ENCODE data around the gene WDR74.

The WDR74 gene

DNA sequence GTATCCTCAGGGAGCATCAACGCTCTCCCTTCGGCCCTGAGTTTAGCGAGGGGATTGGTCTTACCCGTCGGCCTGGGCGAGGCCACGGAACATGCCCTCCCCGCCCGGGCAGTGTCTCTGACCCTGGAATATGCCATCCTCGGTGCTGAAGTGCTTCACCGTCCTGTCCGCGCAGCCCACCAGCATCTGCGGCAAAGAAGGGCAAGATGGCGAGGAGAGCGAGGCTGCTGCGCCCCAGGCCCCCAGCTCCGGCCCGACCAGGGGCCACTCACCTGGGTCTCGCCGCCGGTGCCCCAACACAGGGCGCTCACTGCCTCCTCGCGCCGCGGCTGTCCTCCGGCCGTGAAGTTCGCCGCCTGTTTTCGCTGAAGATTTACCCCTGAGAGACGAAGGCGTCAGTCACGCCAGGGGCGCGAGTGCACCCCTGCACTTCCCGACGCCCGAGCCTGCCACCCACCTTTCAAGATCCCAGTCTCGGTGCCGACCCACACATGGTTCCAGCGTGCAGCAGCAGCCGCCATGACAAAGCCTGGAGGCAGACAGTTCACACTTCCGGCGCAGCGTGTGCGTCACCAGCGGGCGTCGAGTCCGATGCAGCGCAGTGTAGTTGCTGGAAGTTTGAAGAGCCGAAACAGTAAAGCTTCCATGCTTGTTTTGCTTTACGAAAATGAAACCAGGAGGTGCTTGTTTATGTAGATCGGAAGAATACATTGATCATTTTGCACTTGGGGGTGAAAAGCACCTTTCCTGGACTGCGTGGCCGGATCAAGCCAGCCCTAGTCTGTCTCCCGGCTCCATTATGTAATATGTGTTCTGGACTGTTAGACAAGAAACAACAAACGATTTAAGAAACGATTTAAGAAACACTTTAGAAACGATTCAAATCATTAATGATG, at the start of gene WDR74:
TSS of gene WDR74 (minus strand) at position 541 of the 896 bp plus-strand sequence. CDS start at position 521, 20 bp downstream.
- DNase-seq (ENCODE audit: low spot score in 2 of 2): peak; percentile 78 to 89
- no peak within 1 kb of the TSS for H3K27ac Mint-ChIP-seq (ENCODE audit: low read depth)
- no peak within 1 kb of the TSS for H3K4me3 Mint-ChIP-seq
- peaks cover 16% of the 10 kb centered on the region for H3K4me1 Mint-ChIP-seq
- H3K9me3 Mint-ChIP-seq: no peaks in the 10 kb centered on the region
- peak; percentile 53 for ATAC-seq (replicated peaks; ENCODE audit: extremely low read depth, poor library complexity, severe bottlenecking)
- H3K27me3 Mint-ChIP-seq: no peaks in the 10 kb centered on the region
- peaks cover 20% of the 10 kb centered on the region for H3K36me3 Mint-ChIP-seq (ENCODE audit: insufficient read depth)

DNA sequence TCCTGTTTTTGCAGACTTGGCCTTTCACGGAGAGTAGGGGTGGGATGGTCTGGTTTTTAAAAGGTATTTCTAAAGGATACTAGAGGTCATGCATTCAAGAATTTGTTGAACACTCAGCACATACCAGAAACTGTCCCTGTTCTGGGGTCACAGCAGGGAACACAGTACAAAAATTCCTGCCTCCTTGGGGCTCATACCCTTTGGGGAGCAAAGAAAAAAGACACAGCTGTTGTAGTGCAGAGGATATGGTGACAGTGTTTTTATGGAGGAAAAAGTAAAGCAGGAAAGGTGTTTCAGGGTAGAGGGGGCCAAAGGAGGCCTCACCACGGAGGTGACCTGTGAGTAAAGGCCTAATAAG, 49.7 kb upstream of the WDR74 start:
- Mint-ChIP-seq H3K9me3 (no peaks in the 10 kb centered on the region), H3K27me3 (no peaks in the 10 kb centered on the region), H3K4me1 (peaks cover 13% of the 10 kb centered on the region), H3K4me3 (no peak overlapping the region), H3K27ac (ENCODE audit: low read depth) (peak overlapping the region; percentile 42), H3K36me3 (ENCODE audit: insufficient read depth) (peaks cover 49% of the 10 kb centered on the region)
- no peak for DNase-seq (ENCODE audit: low spot score in 2 of 2)
- ATAC-seq (replicated peaks; ENCODE audit: extremely low read depth, poor library complexity, severe bottlenecking): no peak

DNA sequence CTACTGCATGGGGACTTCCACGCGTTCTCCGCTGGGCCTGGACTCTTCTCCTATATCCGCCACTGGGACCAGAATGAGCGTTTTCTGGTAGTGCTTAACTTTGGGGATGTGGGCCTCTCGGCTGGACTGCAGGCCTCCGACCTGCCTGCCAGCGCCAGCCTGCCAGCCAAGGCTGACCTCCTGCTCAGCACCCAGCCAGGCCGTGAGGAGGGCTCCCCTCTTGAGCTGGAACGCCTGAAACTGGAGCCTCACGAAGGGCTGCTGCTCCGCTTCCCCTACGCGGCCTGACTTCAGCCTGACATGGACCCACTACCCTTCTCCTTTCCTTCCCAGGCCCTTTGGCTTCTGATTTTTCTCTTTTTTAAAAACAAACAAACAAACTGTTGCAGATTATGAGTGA, 49.0 kb upstream of the WDR74 start:
- ATAC-seq (replicated peaks; ENCODE audit: extremely low read depth, poor library complexity, severe bottlenecking): no peak
- Mint-ChIP-seq H3K27me3 (no peaks in the 10 kb centered on the region), H3K4me3 (no peak overlapping the region), H3K27ac (ENCODE audit: low read depth) (peak overlapping the region; percentile 42), H3K4me1 (peaks cover 20% of the 10 kb centered on the region), H3K9me3 (no peaks in the 10 kb centered on the region), H3K36me3 (ENCODE audit: insufficient read depth) (peaks cover 55% of the 10 kb centered on the region)
- no peak for DNase-seq (ENCODE audit: low spot score in 2 of 2)

DNA sequence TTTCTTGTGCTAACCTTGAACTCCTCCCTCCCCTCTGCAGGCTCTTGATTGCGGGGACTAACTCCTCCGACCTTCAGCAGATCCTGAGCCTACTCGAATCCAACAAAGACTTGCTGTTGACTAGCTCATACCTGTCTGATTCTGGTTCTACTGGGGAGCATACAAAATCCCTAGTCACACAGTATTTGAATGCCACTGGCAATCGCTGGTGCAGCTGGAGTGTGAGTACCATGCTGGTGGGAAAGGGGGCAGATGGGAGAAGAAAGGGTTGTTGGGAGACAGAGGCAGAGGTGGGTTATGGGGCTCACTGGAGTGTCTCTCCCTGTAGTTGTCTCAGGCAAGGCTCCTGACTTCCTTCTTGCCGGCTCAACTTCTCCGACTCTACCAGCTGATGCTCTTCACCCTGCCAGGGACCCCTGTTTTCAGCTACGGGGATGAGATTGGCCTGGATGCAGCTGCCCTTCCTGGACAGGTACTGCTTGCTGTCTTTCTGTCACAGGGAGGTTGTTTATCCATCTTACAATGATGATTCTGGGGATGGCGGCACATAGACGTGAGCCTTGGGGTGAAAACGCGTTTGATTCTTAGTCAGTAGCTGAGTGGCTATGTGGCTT, 45.9 kb upstream of the WDR74 start:
- peaks cover 47% of the 10 kb centered on the region for H3K4me1 Mint-ChIP-seq
- no peak for ATAC-seq (replicated peaks; ENCODE audit: extremely low read depth, poor library complexity, severe bottlenecking)
- H3K27ac Mint-ChIP-seq (ENCODE audit: low read depth): no peak overlapping the region
- peaks cover 77% of the 10 kb centered on the region for H3K36me3 Mint-ChIP-seq (ENCODE audit: insufficient read depth)
- H3K27me3 Mint-ChIP-seq: no peaks in the 10 kb centered on the region
- no peaks in the 10 kb centered on the region for H3K9me3 Mint-ChIP-seq
- H3K4me3 Mint-ChIP-seq: no peak overlapping the region
- DNase-seq (ENCODE audit: low spot score in 2 of 2): no peak

DNA sequence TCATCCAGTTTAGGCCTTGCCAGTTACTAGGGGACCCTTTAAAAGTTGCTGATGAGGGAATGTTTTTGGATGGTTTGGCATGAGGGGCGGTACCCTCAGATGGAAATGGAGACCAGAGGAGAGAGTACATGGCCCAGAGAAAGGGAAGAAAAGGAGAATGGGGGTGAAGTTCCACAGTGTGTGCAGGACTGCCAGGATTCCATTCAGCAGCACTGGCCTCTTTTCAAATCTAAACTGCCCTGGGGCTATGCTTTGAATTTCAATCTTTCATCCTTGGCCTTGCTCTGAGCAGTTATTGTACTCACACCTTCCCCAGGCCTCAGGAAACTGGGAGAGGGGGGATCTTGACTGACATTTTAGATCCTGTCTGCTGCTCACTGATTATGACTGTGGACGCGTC, 44.3 kb upstream of the WDR74 start:
- H3K4me3 Mint-ChIP-seq: no peak overlapping the region
- H3K36me3 Mint-ChIP-seq (ENCODE audit: insufficient read depth): peaks cover 77% of the 10 kb centered on the region
- H3K4me1 Mint-ChIP-seq: peaks cover 55% of the 10 kb centered on the region
- H3K27me3 Mint-ChIP-seq: no peaks in the 10 kb centered on the region
- ATAC-seq (replicated peaks; ENCODE audit: extremely low read depth, poor library complexity, severe bottlenecking) (no peak), DNase-seq (ENCODE audit: low spot score in 2 of 2) (no peak)
- no peaks in the 10 kb centered on the region for H3K9me3 Mint-ChIP-seq
- peak overlapping the region; percentile 100 for H3K27ac Mint-ChIP-seq (ENCODE audit: low read depth)

DNA sequence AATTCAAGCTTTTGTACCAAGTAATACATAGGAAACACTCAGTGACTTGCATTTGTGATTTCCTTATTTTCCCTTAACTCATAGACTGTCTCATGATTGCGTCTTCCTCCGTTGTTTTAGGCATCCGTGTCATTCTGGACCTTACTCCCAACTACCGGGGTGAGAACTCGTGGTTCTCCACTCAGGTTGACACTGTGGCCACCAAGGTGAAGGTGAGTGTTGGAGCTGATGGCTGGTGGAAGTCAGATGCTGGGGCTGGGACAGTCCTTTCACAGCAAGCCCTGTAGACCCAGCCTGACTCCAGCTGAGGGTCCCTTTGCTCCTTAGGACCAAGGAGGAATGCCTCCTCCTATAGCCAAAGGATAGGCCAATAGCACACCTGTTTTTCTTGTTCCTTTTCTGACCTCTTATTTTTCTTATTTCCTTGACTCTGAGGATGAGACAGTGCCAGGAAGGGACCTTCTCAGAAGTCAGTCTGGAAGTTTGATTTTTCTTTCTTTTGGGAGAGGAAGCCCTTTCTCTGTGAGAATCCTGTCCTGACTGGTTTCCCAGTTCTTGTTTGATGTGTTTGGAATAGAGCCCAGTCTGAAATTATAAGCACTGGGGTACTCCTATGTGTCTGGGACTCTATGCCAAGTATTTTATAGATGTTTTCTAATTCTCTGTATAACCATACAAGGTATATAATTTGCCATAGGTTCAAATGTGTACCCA, 43.6 kb upstream of the WDR74 start:
- Mint-ChIP-seq H3K27ac (ENCODE audit: low read depth) (peak overlapping the region; percentile 100), H3K4me1 (peaks cover 55% of the 10 kb centered on the region), H3K36me3 (ENCODE audit: insufficient read depth) (peaks cover 69% of the 10 kb centered on the region), H3K4me3 (peak overlapping the region; percentile 100), H3K27me3 (no peaks in the 10 kb centered on the region), H3K9me3 (no peaks in the 10 kb centered on the region)
- ATAC-seq (replicated peaks; ENCODE audit: extremely low read depth, poor library complexity, severe bottlenecking) (no peak), DNase-seq (ENCODE audit: low spot score in 2 of 2) (no peak)

DNA sequence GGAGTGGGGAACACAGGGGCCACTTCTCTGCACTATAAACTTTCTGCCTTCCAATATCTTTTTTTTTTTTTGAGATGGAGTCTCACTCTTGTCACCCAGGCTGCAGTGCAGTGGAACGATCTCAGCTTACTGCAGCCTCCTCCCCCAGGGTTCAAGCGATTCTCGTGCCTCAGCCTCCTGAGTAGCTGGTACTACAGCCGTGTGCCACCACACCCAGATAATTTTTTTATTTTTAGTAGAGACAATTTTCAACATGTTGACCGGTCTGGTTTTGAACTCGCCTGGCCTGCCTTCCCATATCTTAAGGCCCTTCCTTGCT, 43.0 kb upstream of the WDR74 start:
- Mint-ChIP-seq H3K4me3 (peak overlapping the region; percentile 100), H3K4me1 (peaks cover 55% of the 10 kb centered on the region), H3K36me3 (ENCODE audit: insufficient read depth) (peaks cover 64% of the 10 kb centered on the region), H3K27me3 (no peaks in the 10 kb centered on the region), H3K9me3 (no peaks in the 10 kb centered on the region), H3K27ac (ENCODE audit: low read depth) (peak overlapping the region; percentile 100)
- DNase-seq (ENCODE audit: low spot score in 2 of 2): no peak
- no peak for ATAC-seq (replicated peaks; ENCODE audit: extremely low read depth, poor library complexity, severe bottlenecking)

DNA sequence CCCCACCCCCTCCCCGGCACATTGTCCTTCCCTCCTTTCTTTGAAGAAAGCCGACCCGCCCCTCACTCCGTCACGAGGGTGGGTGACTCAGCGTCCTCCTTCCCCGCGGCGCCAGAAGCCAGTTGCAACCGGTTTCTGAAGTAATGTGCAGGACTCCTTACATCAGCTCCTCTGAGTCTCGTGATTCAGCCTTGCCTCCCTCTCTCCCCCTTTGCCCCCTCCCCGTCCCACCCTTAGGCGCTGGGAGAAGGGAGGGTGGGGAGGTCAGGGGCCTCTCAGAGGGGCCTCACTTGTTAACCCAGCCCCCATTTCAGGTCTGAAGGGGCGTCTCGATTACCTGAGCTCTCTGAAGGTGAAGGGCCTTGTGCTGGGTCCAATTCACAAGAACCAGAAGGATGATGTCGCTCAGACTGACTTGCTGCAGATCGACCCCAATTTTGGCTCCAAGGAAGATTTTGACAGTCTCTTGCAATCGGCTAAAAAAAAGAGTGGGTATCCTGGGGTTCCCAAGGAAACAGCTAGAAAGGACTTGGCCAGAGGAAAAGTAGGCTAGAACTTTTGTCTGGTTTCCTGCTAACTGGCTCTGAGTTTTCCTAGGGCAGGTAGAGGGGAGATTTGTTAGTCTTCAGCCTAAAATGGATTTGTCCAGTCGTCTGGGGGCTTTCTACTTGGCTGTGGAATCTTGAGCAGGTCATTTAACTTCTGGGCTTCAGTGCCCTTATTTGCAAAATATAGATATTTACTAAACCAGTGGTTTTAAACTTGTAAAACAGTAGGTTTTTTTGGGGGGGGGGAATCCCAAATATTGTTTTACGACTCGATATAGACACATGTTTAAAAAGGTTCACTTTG, 42.4 kb upstream of the WDR74 start:
- H3K36me3 Mint-ChIP-seq (ENCODE audit: insufficient read depth): peaks cover 60% of the 10 kb centered on the region
- DNase-seq (ENCODE audit: low spot score in 2 of 2) (peak; percentile 80 to 91), ATAC-seq (replicated peaks; ENCODE audit: extremely low read depth, poor library complexity, severe bottlenecking) (peak; percentile 78)
- peak overlapping the region; percentile 100 for H3K27ac Mint-ChIP-seq (ENCODE audit: low read depth)
- H3K9me3 Mint-ChIP-seq: no peaks in the 10 kb centered on the region
- H3K27me3 Mint-ChIP-seq: no peaks in the 10 kb centered on the region
- H3K4me1 Mint-ChIP-seq: peaks cover 55% of the 10 kb centered on the region
- H3K4me3 Mint-ChIP-seq: peak overlapping the region; percentile 100

DNA sequence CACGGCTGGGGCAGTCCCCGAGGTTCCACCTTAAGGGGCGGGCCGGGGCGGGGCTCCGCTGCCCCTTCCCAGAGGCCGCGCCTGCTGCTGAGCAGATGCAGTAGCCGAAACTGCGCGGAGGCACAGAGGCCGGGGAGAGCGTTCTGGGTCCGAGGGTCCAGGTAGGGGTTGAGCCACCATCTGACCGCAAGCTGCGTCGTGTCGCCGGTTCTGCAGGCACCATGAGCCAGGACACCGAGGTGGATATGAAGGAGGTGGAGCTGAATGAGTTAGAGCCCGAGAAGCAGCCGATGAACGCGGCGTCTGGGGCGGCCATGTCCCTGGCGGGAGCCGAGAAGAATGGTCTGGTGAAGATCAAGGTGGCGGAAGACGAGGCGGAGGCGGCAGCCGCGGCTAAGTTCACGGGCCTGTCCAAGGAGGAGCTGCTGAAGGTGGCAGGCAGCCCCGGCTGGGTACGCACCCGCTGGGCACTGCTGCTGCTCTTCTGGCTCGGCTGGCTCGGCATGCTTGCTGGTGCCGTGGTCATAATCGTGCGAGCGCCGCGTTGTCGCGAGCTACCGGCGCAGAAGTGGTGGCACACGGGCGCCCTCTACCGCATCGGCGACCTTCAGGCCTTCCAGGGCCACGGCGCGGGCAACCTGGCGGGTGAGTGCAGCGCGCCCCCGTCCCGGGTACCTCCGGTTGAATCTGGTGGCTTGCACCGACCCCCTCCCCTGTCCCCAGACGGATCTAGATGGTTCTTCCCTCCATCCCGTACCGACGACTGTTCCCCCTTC, 41.6 kb upstream of the WDR74 start, which contains the start of gene SLC3A2:
TSS of gene SLC3A2 (plus strand) at position 94 of the 776 bp plus-strand sequence. CDS start at position 222, 128 bp downstream.
- Mint-ChIP-seq H3K27me3 (no peaks in the 10 kb centered on the region), H3K27ac (ENCODE audit: low read depth) (peak within 1 kb of the TSS; percentile 100), H3K9me3 (no peaks in the 10 kb centered on the region), H3K4me3 (peak within 1 kb of the TSS; percentile 100), H3K4me1 (peaks cover 55% of the 10 kb centered on the region), H3K36me3 (ENCODE audit: insufficient read depth) (peaks cover 52% of the 10 kb centered on the region)
- peak; percentile 79 for ATAC-seq (replicated peaks; ENCODE audit: extremely low read depth, poor library complexity, severe bottlenecking)
- peak; percentile 83 to 84 for DNase-seq (ENCODE audit: low spot score in 2 of 2)

DNA sequence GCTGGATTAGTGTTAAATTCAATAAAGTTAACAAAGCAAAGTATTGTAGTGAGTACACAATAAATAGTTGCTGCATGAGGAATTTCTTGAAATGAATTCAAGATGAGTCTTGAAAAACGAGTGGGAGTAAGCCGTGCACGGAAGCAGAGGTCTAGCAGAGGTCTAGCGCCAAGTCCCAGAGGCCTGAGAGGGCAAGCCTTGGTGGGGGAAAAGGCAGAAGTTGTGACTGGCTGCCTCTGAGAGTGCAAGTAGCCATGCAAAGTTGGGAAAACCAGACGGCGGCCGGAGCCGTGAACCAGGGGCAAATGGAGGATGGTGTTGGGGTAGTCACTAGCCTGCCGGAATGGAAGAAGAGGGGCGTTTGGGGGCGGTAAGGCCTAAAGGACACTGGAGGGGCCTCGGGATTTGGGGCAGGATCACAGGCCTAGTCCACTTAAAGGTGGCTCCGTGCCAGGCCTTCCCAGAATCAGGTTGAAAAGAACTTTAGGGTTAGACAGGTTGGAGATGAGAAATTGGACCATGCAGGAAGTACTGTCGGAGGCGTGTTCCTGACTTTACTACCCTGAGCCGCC, 40.9 kb upstream of the WDR74 start:
- Mint-ChIP-seq H3K36me3 (ENCODE audit: insufficient read depth) (peaks cover 45% of the 10 kb centered on the region), H3K27ac (ENCODE audit: low read depth) (peak overlapping the region; percentile 100), H3K4me3 (peak overlapping the region; percentile 100), H3K27me3 (no peaks in the 10 kb centered on the region), H3K4me1 (peaks cover 50% of the 10 kb centered on the region), H3K9me3 (no peaks in the 10 kb centered on the region)
- DNase-seq (ENCODE audit: low spot score in 2 of 2) (no peak), ATAC-seq (replicated peaks; ENCODE audit: extremely low read depth, poor library complexity, severe bottlenecking) (no peak)

DNA sequence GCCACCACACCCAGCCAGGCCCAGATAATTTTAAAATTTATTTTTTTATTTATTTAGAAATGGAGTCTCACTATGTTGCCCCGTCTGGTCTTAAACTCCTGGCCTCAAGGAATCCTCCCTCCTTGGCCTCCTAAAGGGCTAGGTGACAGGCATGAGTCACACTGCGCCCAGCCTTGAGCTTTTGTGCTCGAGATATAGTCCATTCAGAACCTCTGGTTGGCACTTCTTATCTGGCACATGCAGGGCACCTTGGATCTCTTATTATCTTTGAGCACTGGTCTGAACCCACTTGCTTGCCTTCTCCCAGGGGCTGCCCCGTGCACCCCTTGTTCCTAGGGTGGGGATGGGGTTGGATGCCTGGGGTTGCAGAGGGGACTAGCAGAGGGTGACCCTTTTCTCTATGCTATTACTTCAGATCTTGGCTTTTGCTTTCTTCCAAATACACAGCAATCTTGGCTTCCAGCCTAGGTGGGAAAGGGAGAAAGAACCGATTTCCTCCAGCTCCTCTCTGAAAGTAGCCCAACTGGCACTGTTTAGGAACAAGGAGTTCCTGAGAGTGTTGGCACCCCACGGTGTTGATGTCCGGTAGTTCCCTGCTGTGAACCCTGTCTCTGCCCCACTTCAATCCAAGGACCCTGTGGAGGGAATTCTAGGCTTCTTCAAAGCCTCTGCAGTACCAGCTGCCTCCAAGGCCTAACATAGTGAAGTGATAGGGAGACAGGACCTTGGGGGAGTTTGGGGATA, 40.0 kb upstream of the WDR74 start:
- H3K4me3 Mint-ChIP-seq: peak overlapping the region; percentile 100
- DNase-seq (ENCODE audit: low spot score in 2 of 2) (no peak), ATAC-seq (replicated peaks; ENCODE audit: extremely low read depth, poor library complexity, severe bottlenecking) (no peak)
- H3K9me3 Mint-ChIP-seq: no peaks in the 10 kb centered on the region
- peaks cover 36% of the 10 kb centered on the region for H3K36me3 Mint-ChIP-seq (ENCODE audit: insufficient read depth)
- peaks cover 46% of the 10 kb centered on the region for H3K4me1 Mint-ChIP-seq
- peak overlapping the region; percentile 100 for H3K27ac Mint-ChIP-seq (ENCODE audit: low read depth)
- H3K27me3 Mint-ChIP-seq: no peaks in the 10 kb centered on the region
